Smooth muscle cell (in vitro differentiated cells): ENCODE data around the gene MAN2A1. TPM values are rescaled to one million over a fixed set of nuclear protein-coding genes. Genes with fewer than 3 reads are reported as not detected.
A peak's percentile ranks its signal among the peaks of the same experiment; 100 is the strongest.

ENCODE experiments used
- DNase-seq: peaks from one replicate; lab custom pipeline; 2025; ENCODE audit not compliant: unreplicated experiment; lab: John Stamatoyannopoulos, UW
- H2AFZ ChIP-seq: fragments of 200-600 bp; sonication (generic); 2 replicates; pipeline ENCODE4 v1.6.0; 2016; ENCODE audit warnings: antibody characterized with exemption, low read depth, mild to moderate bottlenecking
- H3F3A ChIP-seq: fragments of 200-600 bp; sonication (generic); 2 replicates; pipeline ENCODE4 v1.6.0; 2017; ENCODE audit warnings: antibody characterized with exemption, low read depth
- H3K27ac ChIP-seq: fragments of 200-600 bp; sonication (generic); 2 replicates; pipeline ENCODE4 v1.5.1; 2016; ENCODE audit warnings: low read depth, mild to moderate bottlenecking
- H3K27me3 ChIP-seq: fragments of 200-600 bp; sonication (generic); 2 replicates; pipeline ENCODE4 v1.6.1; 2016; ENCODE audit warnings: low read depth, mild to moderate bottlenecking
- H3K36me3 ChIP-seq: fragments of 200-600 bp; sonication (generic); 2 replicates; pipeline ENCODE4 v1.5.1; 2016; ENCODE audit warnings: low read depth
- H3K4me1 ChIP-seq: fragments of 200-600 bp; sonication (generic); 2 replicates; pipeline ENCODE4 v1.5.1; 2016; ENCODE audit warnings: low read depth
- H3K4me2 ChIP-seq: fragments of 200-600 bp; sonication (generic); 2 replicates; pipeline ENCODE4 v1.6.0; 2016; ENCODE audit warnings: mild to moderate bottlenecking
- H3K4me3 ChIP-seq: fragments of 200-600 bp; sonication (generic); 2 replicates; pipeline ENCODE4 v1.5.1; 2016; ENCODE audit warnings: mild to moderate bottlenecking
- H3K79me2 ChIP-seq: fragments of 200-600 bp; sonication (generic); 2 replicates; pipeline ENCODE4 v1.6.0; 2016; ENCODE audit warnings: low read depth, mild to moderate bottlenecking
- H3K9ac ChIP-seq: fragments of 200-600 bp; sonication (generic); 2 replicates; pipeline ENCODE4 v1.6.0; 2016; ENCODE audit warnings: low read depth
- H3K9me3 ChIP-seq: fragments of 200-600 bp; sonication (generic); replicated peaks from 2 replicates; pipeline ENCODE4 v1.5.1; 2016; ENCODE audit warnings: low read depth
- H4K20me1 ChIP-seq: fragments of 200-600 bp; sonication (generic); 2 replicates; pipeline ENCODE4 v1.6.0; 2016; ENCODE audit warnings: low read depth
- CTCF ChIP-seq: fragments of 200-600 bp; sonication (generic); IDR thresholded peaks from 2 replicates; pipeline ENCODE4 v1.5.1; 2017; ENCODE audit warnings: borderline replicate concordance, mild to moderate bottlenecking, antibody characterized with exemption; ENCODE audit not compliant: insufficient read depth, poor library complexity, severe bottlenecking
- WGBS: methylation state at CpG from one replicate; pipeline ENCODE4 v1.1.7; 2016; ENCODE audit warnings: low lambda C conversion rate; 5-methylcytosine and 5-hydroxymethylcytosine counted together
- polyA plus RNA-seq: library from polyadenylated mRNA; unstranded; fragments of >200 nt; fragmentation: Nextera tagmentation; extraction: Ambion mirVana; gene quantifications from 2 replicates; pipeline ENCODE4 v1.2.1, GENCODE V29; 2016
- total RNA-seq: library from RNA; depleted of rRNA; stranded (reverse); fragments of >200 nt; gene quantifications from 2 replicates; pipeline ENCODE4 v1.2.3, GENCODE V29; 2014

The MAN2A1 gene
- total and polyA plus RNA-seq, 2 experiments from 2014 or later = 20.3 to 112 TPM

DNA sequence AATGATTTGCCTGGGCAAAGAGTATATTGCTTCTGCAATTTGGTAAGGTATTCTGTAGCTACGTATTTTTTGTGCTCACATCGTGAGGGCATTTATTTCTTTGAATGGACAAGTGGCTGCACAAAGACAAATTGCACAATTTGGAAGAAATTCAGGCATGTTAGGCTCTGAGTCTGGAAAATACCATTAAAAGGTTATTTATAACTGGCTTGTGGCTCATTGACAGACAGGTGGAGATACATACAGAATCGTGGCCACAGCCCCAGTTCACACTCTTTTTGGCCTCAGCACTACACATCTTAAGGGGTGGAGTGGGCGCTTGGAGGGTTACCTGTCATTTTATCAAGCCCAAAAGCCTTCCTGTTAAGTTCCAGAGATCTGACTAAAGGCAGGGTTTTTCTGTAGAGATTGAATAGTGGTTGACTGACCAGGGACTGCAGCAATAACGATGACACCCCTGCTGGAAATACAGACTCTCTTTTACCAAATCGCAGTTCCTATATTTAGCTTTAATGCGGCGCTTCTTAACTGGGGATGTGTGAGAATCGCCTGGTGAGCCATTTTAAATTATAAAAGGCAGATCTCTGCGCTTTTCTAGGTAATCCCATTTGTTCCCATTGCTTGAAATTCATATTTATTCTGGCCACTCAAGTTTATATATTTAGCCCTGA is 14.7 kb downstream of the MAN2A1 start:
- TF ChIP-seq CTCF = no peak
- no peak for DNase-seq
- Histone ChIP-seq H3K36me3 (no peaks in the 10 kb centered on the region), H3K9me3 (no peaks in the 10 kb centered on the region), H3K27me3 (no peaks in the 10 kb centered on the region), H3F3A (no peaks in the 10 kb centered on the region), H3K79me2 (peaks cover 94% of the 10 kb centered on the region), H2AFZ (no peak overlapping the region), H4K20me1 (peaks cover 95% of the 10 kb centered on the region), H3K27ac (no peak overlapping the region), H3K9ac (no peak overlapping the region), H3K4me3 (no peak overlapping the region), H3K4me1 (no peaks in the 10 kb centered on the region), H3K4me2 (no peak overlapping the region)
- 91% methylated on average over 10 of the region's 10 CpGs for WGBS

- Histone ChIP-seq H3K36me3 (no peaks in the 10 kb centered on the region), H3K79me2 (peaks cover 91% of the 10 kb centered on the region)
These were observed 15.9 kb downstream of the MAN2A1 start for GRCh38 chr5:109705596-109705995.

GRCh38 chr5:109706095-109706494 is 16.4 kb downstream of the MAN2A1 start:
- DNase-seq = no peak
- Histone ChIP-seq H3K36me3 (no peaks in the 10 kb centered on the region), H4K20me1 (peaks cover 96% of the 10 kb centered on the region), H3F3A (no peaks in the 10 kb centered on the region), H3K9me3 (no peaks in the 10 kb centered on the region), H3K4me2 (no peak overlapping the region), H3K4me3 (no peak overlapping the region), H3K79me2 (peaks cover 91% of the 10 kb centered on the region), H3K27ac (no peak overlapping the region), H3K9ac (no peak overlapping the region), H3K27me3 (no peaks in the 10 kb centered on the region), H2AFZ (no peak overlapping the region), H3K4me1 (no peaks in the 10 kb centered on the region)
- TF ChIP-seq CTCF = no peak
- 100% methylated on average over 1 of the region's 1 CpG for WGBS

More at GRCh38 chr5:109705596-109705995, 15.9 kb downstream of the MAN2A1 start:
- DNase-seq = no peak
- no peak for TF ChIP-seq CTCF
- no peaks in the 10 kb centered on the region for H3F3A ChIP-seq
- H3K27ac ChIP-seq = peak overlapping the region; percentile 1
- H2AFZ ChIP-seq = no peak overlapping the region
- no peaks in the 10 kb centered on the region for H3K27me3 ChIP-seq
- WGBS = 85% methylated on average over 1 of the region's 1 CpG
- no peak overlapping the region for H3K4me2 ChIP-seq
- H4K20me1 ChIP-seq = peaks cover 96% of the 10 kb centered on the region
- no peak overlapping the region for H3K9ac ChIP-seq
- H3K9me3 ChIP-seq = no peaks in the 10 kb centered on the region
- no peaks in the 10 kb centered on the region for H3K4me1 ChIP-seq
- H3K4me3 ChIP-seq = no peak overlapping the region

GRCh38 chr5:109707531-109707930 is 17.8 kb downstream of the MAN2A1 start:
- Histone ChIP-seq H3K9ac (no peak overlapping the region), H3K27ac (no peak overlapping the region), H4K20me1 (peaks cover 98% of the 10 kb centered on the region), H3K27me3 (no peaks in the 10 kb centered on the region), H3F3A (no peaks in the 10 kb centered on the region), H3K4me1 (no peaks in the 10 kb centered on the region), H3K9me3 (no peaks in the 10 kb centered on the region), H3K4me3 (no peak overlapping the region), H3K79me2 (peaks cover 91% of the 10 kb centered on the region), H3K4me2 (no peak overlapping the region), H3K36me3 (no peaks in the 10 kb centered on the region), H2AFZ (no peak overlapping the region)
- WGBS = 89% methylated on average over 2 of the region's 2 CpGs
- no peak for DNase-seq
- TF ChIP-seq CTCF = no peak
